AG09319 (cell line): ENCODE measurements around the gene LY6G6C.

Experiments used
- DNase-seq: peaks from one replicate; pipeline ENCODE4 v3.0.0-alpha.2; 2010; ENCODE audit warnings: low read depth; ENCODE audit errors: extremely low read depth
- CTCF ChIP-seq: IDR thresholded peaks from 2 replicates; pipeline ENCODE4 v1.5.1; 2011; ENCODE audit warnings: low read depth, mild to moderate bottlenecking, inconsistent platforms, low read length, moderate library complexity

LY6G6C gene

GRCh38 chr6:31708224-31708623, 13.3 kb downstream of the LY6G6C start:
- no peak for TF ChIP-seq CTCF
- no peak for DNase-seq

GRCh38 chr6:31707701-31708100, 13.8 kb downstream of the LY6G6C start:
- TF ChIP-seq CTCF: no peak
- DNase-seq: no peak

- DNase-seq: no peak
- no peak for TF ChIP-seq CTCF
Measured at GRCh38 chr6:31706599-31706998, 14.9 kb downstream of the LY6G6C start, which contains the start of gene LY6G6F. Gene LY6G6F, plus strand, starts transcription at chr6:31706866. Its CDS starts 41 bp downstream, at chr6:31706907.

DNA sequence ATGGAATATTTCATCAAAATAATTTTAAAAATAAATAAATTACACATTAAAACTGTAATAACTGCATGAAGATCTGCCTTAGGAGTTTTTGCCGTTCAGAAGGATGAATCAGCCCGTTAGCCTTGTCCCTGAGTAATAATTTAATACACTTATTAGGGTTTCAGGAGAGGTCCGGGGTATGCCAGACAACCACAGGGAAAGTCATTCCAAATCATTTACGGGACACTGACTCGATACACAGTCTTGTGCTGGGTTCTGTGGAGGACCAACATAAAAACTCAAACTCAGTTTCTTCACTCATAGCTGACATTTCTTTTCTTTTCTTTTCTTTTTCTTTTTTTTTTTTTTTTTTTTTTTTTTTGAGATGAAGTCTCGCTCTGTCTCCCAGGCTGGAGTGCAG, 15.6 kb downstream of the LY6G6C start:
- no peak for DNase-seq
- no peak for TF ChIP-seq CTCF

DNA sequence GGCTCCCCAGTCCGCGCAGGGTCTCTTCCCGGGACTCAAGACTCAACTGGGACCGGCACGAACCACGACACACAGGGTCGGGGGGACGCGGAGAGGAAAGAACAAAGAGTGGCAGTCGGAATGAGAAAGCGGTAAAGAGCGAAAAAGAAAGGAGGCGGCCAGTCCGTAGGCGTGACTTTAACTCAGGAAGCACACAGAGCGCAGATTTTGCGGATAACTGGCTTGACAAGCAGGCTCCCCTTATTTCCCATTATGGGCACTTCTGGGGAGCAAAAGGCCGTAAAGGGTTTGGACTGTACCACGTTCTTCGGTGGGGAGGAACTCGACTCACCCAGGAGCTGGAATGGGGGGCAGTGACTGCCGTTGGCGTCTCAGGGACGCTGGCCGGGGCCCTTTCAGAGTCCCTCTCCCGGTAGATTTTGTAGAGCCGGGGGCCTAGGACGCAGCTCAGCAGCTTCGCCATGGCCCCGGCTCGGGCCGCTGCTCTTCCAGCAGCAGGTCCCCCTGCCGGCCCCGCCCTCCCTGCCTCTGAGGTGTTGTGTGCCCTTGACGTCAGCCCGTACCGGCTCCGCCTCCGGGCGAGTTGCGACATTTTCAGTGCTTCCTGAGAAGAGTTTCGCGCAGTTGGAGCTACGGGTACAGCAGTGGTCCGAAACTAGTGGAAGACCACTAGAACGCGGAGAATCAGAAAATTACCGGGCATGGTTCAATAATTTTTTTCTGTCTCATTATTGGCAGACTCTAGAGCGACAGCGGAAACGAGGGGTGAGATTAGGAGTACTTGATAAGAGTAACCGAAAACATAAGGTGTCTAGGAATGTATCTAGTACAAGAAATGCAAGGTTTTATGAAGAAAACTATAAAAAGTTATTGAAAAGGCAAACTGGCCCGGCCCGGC, 18.5 kb downstream of the LY6G6C start, which contains the start of gene ABHD16A:
Gene ABHD16A, minus strand, starts transcription at position 506 of the 898 bp plus-strand sequence. Its CDS starts 43 bp downstream, at position 463.
- peak; percentile 96 for DNase-seq
- TF ChIP-seq CTCF: no peak

DNA sequence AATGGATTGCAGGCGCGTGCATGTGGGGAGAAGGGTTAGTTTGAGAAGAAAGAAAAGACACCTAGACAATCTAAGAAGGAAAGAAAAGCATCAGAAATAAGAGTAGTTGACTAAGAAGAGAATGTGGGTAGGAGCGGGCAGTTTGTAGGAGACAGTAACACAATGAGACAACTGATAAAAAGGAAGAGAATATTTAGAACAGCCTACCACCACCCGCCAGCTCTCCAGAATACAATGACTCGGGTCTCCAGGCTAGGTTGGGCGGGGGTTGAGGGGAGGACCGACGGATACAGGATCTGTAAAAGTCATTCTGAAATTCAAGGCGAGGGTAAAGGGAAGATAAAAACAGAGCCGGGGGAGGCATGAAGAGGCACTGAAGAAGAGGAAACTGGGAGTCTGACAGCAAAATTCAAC, 19.1 kb downstream of the LY6G6C start:
- TF ChIP-seq CTCF: no peak

DNA sequence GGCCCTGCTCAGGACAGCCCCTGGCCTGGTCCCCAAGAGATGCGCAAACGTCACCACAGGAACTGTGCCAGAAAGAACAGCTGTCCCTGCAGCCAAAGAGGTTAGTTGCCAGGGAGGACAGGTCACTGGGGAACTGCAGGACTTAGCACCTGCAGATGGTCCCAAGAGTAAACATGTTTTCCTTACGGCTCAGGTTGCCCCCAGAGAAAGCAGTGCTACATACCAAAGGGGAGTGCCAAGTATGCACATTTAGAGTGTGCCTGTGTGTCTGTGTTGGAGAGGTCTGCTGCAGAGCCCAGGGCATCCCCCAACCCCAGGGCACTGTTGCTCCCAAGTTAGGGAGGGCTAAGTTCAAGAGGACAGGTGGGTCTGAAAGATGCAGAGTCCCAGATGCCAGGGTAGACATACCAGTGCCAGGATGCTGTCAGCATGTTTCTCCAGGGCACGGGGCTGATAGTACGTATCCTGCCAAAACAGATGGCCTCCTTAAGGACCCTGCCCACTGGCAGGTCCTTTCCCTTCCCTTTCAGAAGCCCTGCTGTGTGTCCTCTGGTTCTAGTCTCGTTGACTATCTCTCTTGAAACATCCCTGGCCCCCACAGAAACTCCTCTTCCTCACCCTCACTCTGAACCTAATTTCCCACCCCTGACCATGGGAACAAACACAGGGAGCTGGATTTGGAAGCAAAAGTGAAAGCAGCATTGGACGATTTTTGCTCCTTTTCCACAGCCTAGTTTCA, 19.7 kb downstream of the LY6G6C start:
- no peak for TF ChIP-seq CTCF
- no peak for DNase-seq

More for the DNA sequence above, 19.1 kb downstream of the LY6G6C start:
- DNase-seq: no peak
